ENCODE data around the gene CADPS.

DNA sequence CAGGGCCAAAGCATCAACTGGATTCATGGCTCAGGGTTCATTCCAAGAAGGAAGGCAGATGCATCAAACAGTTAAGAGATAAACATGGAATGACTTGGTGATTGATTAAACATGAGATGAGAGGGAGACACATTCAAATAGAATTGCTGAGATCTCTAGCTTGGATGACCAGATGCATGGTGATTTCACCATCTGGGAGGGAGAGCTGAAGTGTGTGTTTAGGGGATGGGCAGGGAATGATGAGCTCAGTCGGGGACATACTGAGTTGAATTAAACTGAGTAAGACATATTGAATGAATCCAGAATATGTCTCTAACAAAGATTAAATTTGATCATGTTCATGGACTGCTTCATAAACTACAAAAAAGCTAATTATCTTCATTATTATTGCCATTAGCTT is 35.5 kb downstream of the CADPS start:
- TF ChIP-seq TAF1 (IDR thresholded peaks at IDR 0.05; ENCODE audit: borderline replicate concordance, insufficient read depth, low read length) (no peak), FOXP2 (optimal IDR thresholded peaks at IDR 0.05; ENCODE audit: borderline replicate concordance, extremely low read depth, extremely low read length, insufficient read depth) (no peak), POLR2AphosphoS5 (IDR thresholded peaks at IDR 0.05; ENCODE audit: low read depth, low read length) (no peak), SIN3A (IDR thresholded peaks at IDR 0.05; ENCODE audit: borderline replicate concordance, insufficient read depth, low read length) (no peak)
- TF ChIP-seq, protein P1, sequence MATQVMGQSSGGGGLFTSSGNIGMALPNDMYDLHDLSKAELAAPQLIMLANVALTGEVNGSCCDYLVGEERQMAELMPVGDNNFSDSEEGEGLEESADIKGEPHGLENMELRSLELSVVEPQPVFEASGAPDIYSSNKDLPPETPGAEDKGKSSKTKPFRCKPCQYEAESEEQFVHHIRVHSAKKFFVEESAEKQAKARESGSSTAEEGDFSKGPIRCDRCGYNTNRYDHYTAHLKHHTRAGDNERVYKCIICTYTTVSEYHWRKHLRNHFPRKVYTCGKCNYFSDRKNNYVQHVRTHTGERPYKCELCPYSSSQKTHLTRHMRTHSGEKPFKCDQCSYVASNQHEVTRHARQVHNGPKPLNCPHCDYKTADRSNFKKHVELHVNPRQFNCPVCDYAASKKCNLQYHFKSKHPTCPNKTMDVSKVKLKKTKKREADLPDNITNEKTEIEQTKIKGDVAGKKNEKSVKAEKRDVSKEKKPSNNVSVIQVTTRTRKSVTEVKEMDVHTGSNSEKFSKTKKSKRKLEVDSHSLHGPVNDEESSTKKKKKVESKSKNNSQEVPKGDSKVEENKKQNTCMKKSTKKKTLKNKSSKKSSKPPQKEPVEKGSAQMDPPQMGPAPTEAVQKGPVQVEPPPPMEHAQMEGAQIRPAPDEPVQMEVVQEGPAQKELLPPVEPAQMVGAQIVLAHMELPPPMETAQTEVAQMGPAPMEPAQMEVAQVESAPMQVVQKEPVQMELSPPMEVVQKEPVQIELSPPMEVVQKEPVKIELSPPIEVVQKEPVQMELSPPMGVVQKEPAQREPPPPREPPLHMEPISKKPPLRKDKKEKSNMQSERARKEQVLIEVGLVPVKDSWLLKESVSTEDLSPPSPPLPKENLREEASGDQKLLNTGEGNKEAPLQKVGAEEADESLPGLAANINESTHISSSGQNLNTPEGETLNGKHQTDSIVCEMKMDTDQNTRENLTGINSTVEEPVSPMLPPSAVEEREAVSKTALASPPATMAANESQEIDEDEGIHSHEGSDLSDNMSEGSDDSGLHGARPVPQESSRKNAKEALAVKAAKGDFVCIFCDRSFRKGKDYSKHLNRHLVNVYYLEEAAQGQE (IDR thresholded peaks at IDR 0.05; ENCODE audit: insufficient read depth in 1 of 2, low read depth in 2 of 2, low read length in 2 of 2), result no peak

Measured in PFSK-1 (cell line).